GM23338 (cell line): Measurements from ENCODE around the gene TTC39B. TPM values are rescaled to one million over a fixed set of nuclear protein-coding genes. Genes with fewer than 3 reads are reported as not detected.

Experiments
- ATAC-seq: fragments of 200-7000 bp; cut with Tn5 transposase; 3 replicates; pipeline ENCODE4 v1.9.1; 2020
- DNase-seq: peaks from one replicate; pipeline ENCODE4 v3.0.0-alpha.2; 2015; ENCODE audit warnings: low spot score
- H2AFZ ChIP-seq: fragments of 200-600 bp; sonication (generic); 2 replicates; pipeline ENCODE4 v1.8.0; 2016; ENCODE audit warnings: antibody characterized with exemption, mild to moderate bottlenecking, moderate library complexity
- H3F3A ChIP-seq: fragments of 200-600 bp; sonication (generic); replicated peaks from 2 replicates; pipeline ENCODE4 v1.8.0; 2017; ENCODE audit warnings: antibody characterized with exemption, mixed run types, low read depth
- H3K27ac ChIP-seq: fragments of 200-600 bp; sonication (generic); 2 replicates; pipeline ENCODE4 v1.6.1; 2016; ENCODE audit warnings: low read depth
- H3K27me3 ChIP-seq: fragments of 200-600 bp; sonication (generic); 2 replicates; pipeline ENCODE4 v1.8.0; 2016; ENCODE audit warnings: mild to moderate bottlenecking, mixed run types, moderate library complexity; ENCODE audit not compliant: insufficient read depth
- H3K36me3 ChIP-seq: fragments of 200-600 bp; sonication (generic); 2 replicates; pipeline ENCODE4 v1.8.0; 2016; ENCODE audit warnings: mild to moderate bottlenecking; ENCODE audit not compliant: insufficient read depth
- H3K4me1 ChIP-seq: fragments of 200-600 bp; sonication (generic); 2 replicates; pipeline ENCODE4 v1.8.0; 2016; ENCODE audit warnings: mild to moderate bottlenecking, moderate library complexity; ENCODE audit not compliant: insufficient read depth
- H3K4me2 ChIP-seq: fragments of 200-600 bp; sonication (generic); 2 replicates; pipeline ENCODE4 v1.7.1; 2017; ENCODE audit warnings: mixed run types
- H3K4me3 ChIP-seq: fragments of 200-600 bp; sonication (generic); 2 replicates; pipeline ENCODE4 v1.6.1; 2016; ENCODE audit warnings: mixed run types
- H3K79me2 ChIP-seq: fragments of 200-600 bp; sonication (generic); replicated peaks from 2 replicates; pipeline ENCODE4 v1.8.0; 2017; ENCODE audit warnings: mild to moderate bottlenecking; ENCODE audit not compliant: insufficient read depth
- H3K9me2 ChIP-seq: fragments of 200-600 bp; sonication (generic); 2 replicates; pipeline ENCODE4 v1.8.0; 2017; ENCODE audit not compliant: insufficient read depth
- H4K20me1 ChIP-seq: fragments of 200-600 bp; sonication (generic); replicated peaks from 2 replicates; pipeline ENCODE4 v1.8.0; 2017; ENCODE audit warnings: mild to moderate bottlenecking; ENCODE audit not compliant: insufficient read depth
- H3K27ac Mint-ChIP-seq: 2 replicates; pipeline ENCODE4 v1.8.0; 2020; ENCODE audit warnings: inconsistent platforms, mild to moderate bottlenecking, moderate library complexity, mixed read lengths
- H3K27me3 Mint-ChIP-seq: 3 replicates; pipeline ENCODE4 v1.8.0; 2022; ENCODE audit warnings: low read depth, mild to moderate bottlenecking, moderate library complexity, mixed read lengths, inconsistent platforms; ENCODE audit not compliant: insufficient read depth, poor library complexity
- H3K36me3 Mint-ChIP-seq: 3 replicates; pipeline ENCODE4 v1.8.0; 2021; ENCODE audit warnings: low read depth, mild to moderate bottlenecking, inconsistent platforms, moderate library complexity, mixed read lengths
- H3K4me1 Mint-ChIP-seq: 3 replicates; pipeline ENCODE4 v1.8.0; 2020; ENCODE audit warnings: mild to moderate bottlenecking, inconsistent platforms, mixed read lengths
- H3K4me3 Mint-ChIP-seq: 3 replicates; pipeline ENCODE4 v1.8.0; 2021; ENCODE audit warnings: moderate library complexity, mild to moderate bottlenecking, inconsistent platforms, mixed read lengths
- H3K9me3 Mint-ChIP-seq: 3 replicates; pipeline ENCODE4 v1.8.0; 2020; ENCODE audit warnings: moderate library complexity, mild to moderate bottlenecking, inconsistent platforms, mixed read lengths
- CREB1 ChIP-seq: fragments of 250-450 bp; sonication (Bioruptor Pico); IDR thresholded peaks from 2 replicates; pipeline ENCODE4 v1.5.0; 2020; ENCODE audit warnings: low read depth, mild to moderate bottlenecking, moderate library complexity
- ETS1 ChIP-seq: IDR thresholded peaks from 2 replicates; pipeline ENCODE4 v1.6.1; 2016; ENCODE audit warnings: antibody characterized with exemption
- EZH2 ChIP-seq: fragments of 200-600 bp; sonication (generic); IDR thresholded peaks from one replicate; pipeline ENCODE4 v1.8.0; 2017; ENCODE audit warnings: antibody characterized with exemption, mild to moderate bottlenecking, low read depth; ENCODE audit not compliant: unreplicated experiment
- EZH2phosphoT487 ChIP-seq: fragments of 200-600 bp; sonication (generic); IDR thresholded peaks from one replicate; pipeline ENCODE4 v1.8.1; 2018; ENCODE audit warnings: antibody characterized with exemption; ENCODE audit not compliant: unreplicated experiment
- JUNB ChIP-seq: IDR thresholded peaks from one replicate; pipeline ENCODE4 v1.6.1; 2016; ENCODE audit warnings: antibody characterized with exemption; ENCODE audit not compliant: unreplicated experiment
- NANOG ChIP-seq: IDR thresholded peaks from 2 replicates; pipeline ENCODE4 v1.6.1; 2016; ENCODE audit warnings: antibody characterized with exemption, borderline replicate concordance
- POLR2AphosphoS5 ChIP-seq: IDR thresholded peaks from 2 replicates; pipeline ENCODE4 v1.6.1; 2016; ENCODE audit warnings: antibody characterized with exemption, low read depth
- REST ChIP-seq: IDR thresholded peaks from one replicate; pipeline ENCODE4 v1.6.1; 2018; ENCODE audit warnings: antibody characterized with exemption; ENCODE audit not compliant: unreplicated experiment
- STAT1 ChIP-seq: IDR thresholded peaks from one replicate; pipeline ENCODE4 v1.6.1; 2016; ENCODE audit warnings: antibody characterized with exemption; ENCODE audit not compliant: unreplicated experiment
- ZNF114 ChIP-seq: fragments of 250-450 bp; sonication (Bioruptor Pico); IDR thresholded peaks from 2 replicates; pipeline ENCODE4 v1.5.0; 2020; ENCODE audit warnings: mild to moderate bottlenecking, moderate library complexity
- ZNF331 ChIP-seq: fragments of 250-450 bp; sonication (Bioruptor Pico); IDR thresholded peaks from 2 replicates; pipeline ENCODE4 v1.5.0; 2020; ENCODE audit warnings: low read depth, mild to moderate bottlenecking, moderate library complexity
- polyA plus RNA-seq: library from polyadenylated mRNA; unstranded; fragments of >200 nt; fragmentation: Nextera tagmentation; extraction: Ambion mirVana; gene quantifications from 2 replicates; pipeline ENCODE4 v1.2.1, GENCODE V29; 2016
- total RNA-seq: library from RNA; depleted of rRNA; stranded (reverse); fragments of >200 nt; shearing (Covaris generic); gene quantifications from 2 replicates; pipeline ENCODE4 v1.2.3, GENCODE V29; 2014
- TF ChIP-seq, protein P1 (sequence below), 2 experiments: fragments of 200-600 bp in 1 of 2; sonication (generic) in 1 of 2; conservative IDR thresholded peaks; 2 replicates each; pipeline versions ENCODE4 v1.5.1 to v1.6.1; 2016 to 2017; ENCODE audit warnings: antibody characterized with exemption in 2 of 2, low read depth in 2 of 2, mild to moderate bottlenecking in 2 of 2, moderate library complexity in 1 of 2
- TF ChIP-seq, protein P2 (sequence below): fragments of 250-450 bp; sonication (Bioruptor Pico); IDR thresholded peaks from 2 replicates; pipeline ENCODE4 v1.5.0; 2020; ENCODE audit warnings: mild to moderate bottlenecking, moderate library complexity

Gene TTC39B
- total and polyA plus RNA-seq, 2 experiments from 2014 or later: 2.8 to 11.1 TPM

DNA sequence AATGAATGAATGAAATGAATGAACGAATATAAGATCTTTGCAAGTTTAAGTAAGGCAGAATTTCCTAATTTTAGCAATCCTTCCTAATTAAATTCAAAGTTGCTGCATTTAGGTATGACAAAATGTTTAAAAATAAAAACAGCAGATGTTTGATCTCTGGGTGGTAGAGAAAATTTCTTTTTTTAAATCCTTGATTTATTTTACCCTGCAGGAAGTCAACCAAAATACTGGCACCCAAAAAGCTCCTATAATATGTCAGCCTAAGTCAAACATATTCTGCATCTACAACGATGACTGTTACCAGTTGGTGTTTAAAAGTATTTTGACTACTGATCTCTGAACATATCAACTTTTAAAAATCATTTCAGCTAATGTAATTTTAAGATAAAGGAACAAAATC is 58.4 kb downstream of the TTC39B start:
- H3K9me2 ChIP-seq: peaks cover 8% of the 10 kb centered on the region
- Mint-ChIP-seq H3K27me3 (no peaks in the 10 kb centered on the region), H3K9me3 (no peaks in the 10 kb centered on the region), H3K4me1 (peaks cover 44% of the 10 kb centered on the region), H3K36me3 (no peaks in the 10 kb centered on the region; the same call in 2 of the 3 replicates), H3K27ac (no peak overlapping the region; the same call in 1 of the 2 replicates), H3K4me3 (no peak overlapping the region)
- H3K79me2 ChIP-seq: peaks cover 5% of the 10 kb centered on the region; the same call in 1 of the 2 replicates
- no peaks in the 10 kb centered on the region for H4K20me1 ChIP-seq
- H3F3A ChIP-seq: no peaks in the 10 kb centered on the region
- no peak for ATAC-seq
- no peaks in the 10 kb centered on the region for H3K36me3 ChIP-seq
- DNase-seq: no peak
- no peak overlapping the region for H3K4me2 ChIP-seq
- no peak overlapping the region for H2AFZ ChIP-seq
- H3K27me3 ChIP-seq: no peaks in the 10 kb centered on the region
- TF ChIP-seq NANOG: no peak
- TF ChIP-seq ZNF114 (CRISPR knock-in tag): no peak
- TF ChIP-seq EZH2: no peak
- TF ChIP-seq ETS1: no peak
- no peak for TF ChIP-seq EZH2phosphoT487
- no peak for TF ChIP-seq REST
- TF ChIP-seq, protein P1, sequence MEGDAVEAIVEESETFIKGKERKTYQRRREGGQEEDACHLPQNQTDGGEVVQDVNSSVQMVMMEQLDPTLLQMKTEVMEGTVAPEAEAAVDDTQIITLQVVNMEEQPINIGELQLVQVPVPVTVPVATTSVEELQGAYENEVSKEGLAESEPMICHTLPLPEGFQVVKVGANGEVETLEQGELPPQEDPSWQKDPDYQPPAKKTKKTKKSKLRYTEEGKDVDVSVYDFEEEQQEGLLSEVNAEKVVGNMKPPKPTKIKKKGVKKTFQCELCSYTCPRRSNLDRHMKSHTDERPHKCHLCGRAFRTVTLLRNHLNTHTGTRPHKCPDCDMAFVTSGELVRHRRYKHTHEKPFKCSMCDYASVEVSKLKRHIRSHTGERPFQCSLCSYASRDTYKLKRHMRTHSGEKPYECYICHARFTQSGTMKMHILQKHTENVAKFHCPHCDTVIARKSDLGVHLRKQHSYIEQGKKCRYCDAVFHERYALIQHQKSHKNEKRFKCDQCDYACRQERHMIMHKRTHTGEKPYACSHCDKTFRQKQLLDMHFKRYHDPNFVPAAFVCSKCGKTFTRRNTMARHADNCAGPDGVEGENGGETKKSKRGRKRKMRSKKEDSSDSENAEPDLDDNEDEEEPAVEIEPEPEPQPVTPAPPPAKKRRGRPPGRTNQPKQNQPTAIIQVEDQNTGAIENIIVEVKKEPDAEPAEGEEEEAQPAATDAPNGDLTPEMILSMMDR (conservative IDR thresholded peaks at IDR 0.05; ENCODE audit: low read depth in 2 of 2): no peak
- no peak for TF ChIP-seq CREB1 (CRISPR knock-in tag)
- TF ChIP-seq POLR2AphosphoS5: no peak
- no peak for TF ChIP-seq STAT1
- TF ChIP-seq JUNB: no peak
- TF ChIP-seq ZNF331: no peak
- TF ChIP-seq, protein P2, sequence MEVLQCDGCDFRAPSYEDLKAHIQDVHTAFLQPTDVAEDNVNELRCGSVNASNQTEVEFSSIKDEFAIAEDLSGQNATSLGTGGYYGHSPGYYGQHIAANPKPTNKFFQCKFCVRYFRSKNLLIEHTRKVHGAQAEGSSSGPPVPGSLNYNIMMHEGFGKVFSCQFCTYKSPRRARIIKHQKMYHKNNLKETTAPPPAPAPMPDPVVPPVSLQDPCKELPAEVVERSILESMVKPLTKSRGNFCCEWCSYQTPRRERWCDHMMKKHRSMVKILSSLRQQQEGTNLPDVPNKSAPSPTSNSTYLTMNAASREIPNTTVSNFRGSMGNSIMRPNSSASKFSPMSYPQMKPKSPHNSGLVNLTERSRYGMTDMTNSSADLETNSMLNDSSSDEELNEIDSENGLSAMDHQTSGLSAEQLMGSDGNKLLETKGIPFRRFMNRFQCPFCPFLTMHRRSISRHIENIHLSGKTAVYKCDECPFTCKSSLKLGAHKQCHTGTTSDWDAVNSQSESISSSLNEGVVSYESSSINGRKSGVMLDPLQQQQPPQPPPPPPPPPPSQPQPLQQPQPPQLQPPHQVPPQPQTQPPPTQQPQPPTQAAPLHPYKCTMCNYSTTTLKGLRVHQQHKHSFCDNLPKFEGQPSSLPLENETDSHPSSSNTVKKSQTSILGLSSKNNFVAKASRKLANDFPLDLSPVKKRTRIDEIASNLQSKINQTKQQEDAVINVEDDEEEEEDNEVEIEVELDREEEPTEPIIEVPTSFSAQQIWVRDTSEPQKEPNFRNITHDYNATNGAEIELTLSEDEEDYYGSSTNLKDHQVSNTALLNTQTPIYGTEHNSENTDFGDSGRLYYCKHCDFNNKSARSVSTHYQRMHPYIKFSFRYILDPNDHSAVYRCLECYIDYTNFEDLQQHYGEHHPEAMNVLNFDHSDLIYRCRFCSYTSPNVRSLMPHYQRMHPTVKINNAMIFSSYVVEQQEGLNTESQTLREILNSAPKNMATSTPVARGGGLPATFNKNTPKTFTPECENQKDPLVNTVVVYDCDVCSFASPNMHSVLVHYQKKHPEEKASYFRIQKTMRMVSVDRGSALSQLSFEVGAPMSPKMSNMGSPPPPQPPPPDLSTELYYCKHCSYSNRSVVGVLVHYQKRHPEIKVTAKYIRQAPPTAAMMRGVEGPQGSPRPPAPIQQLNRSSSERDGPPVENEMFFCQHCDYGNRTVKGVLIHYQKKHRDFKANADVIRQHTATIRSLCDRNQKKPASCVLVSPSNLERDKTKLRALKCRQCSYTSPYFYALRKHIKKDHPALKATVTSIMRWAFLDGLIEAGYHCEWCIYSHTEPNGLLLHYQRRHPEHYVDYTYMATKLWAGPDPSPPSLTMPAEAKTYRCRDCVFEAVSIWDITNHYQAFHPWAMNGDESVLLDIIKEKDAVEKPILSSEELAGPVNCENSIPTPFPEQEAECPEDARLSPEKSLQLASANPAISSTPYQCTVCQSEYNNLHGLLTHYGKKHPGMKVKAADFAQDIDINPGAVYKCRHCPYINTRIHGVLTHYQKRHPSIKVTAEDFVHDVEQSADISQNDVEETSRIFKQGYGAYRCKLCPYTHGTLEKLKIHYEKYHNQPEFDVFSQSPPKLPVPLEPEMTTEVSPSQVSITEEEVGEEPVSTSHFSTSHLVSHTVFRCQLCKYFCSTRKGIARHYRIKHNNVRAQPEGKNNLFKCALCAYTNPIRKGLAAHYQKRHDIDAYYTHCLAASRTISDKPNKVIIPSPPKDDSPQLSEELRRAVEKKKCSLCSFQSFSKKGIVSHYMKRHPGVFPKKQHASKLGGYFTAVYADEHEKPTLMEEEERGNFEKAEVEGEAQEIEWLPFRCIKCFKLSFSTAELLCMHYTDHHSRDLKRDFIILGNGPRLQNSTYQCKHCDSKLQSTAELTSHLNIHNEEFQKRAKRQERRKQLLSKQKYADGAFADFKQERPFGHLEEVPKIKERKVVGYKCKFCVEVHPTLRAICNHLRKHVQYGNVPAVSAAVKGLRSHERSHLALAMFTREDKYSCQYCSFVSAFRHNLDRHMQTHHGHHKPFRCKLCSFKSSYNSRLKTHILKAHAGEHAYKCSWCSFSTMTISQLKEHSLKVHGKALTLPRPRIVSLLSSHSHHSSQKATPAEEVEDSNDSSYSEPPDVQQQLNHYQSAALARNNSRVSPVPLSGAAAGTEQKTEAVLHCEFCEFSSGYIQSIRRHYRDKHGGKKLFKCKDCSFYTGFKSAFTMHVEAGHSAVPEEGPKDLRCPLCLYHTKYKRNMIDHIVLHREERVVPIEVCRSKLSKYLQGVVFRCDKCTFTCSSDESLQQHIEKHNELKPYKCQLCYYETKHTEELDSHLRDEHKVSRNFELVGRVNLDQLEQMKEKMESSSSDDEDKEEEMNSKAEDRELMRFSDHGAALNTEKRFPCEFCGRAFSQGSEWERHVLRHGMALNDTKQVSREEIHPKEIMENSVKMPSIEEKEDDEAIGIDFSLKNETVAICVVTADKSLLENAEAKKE (CRISPR knock-in tag): no peak
- H3K4me3 ChIP-seq: no peak overlapping the region
- H3K4me1 ChIP-seq: peaks cover 44% of the 10 kb centered on the region
- H3K27ac ChIP-seq: no peak overlapping the region
